Measurements from ENCODE around the gene LRRC10B.

The LRRC10B gene

DNA sequence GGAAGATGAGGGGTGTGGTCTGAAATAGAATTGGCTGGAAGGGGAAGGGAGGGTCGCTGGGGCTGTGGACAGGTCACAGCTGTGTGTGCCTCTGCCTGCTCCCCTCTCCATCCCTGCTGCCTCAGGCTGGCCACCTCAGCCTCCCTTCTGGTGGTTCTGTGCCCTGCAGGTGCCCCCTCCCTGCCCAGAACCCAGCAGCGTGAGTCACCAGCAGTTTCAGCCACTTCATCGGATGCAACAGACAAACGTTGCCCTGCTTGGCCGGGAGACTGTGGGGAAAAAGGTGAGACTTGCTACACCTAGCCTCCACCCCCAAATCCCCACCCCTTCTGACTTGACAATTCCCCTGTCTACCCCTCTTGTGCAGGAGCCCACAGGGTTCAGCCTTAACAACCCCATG, 21.8 kb upstream of the LRRC10B start:
- no peak for DNase-seq (ENCODE audit: low spot score)

DNA sequence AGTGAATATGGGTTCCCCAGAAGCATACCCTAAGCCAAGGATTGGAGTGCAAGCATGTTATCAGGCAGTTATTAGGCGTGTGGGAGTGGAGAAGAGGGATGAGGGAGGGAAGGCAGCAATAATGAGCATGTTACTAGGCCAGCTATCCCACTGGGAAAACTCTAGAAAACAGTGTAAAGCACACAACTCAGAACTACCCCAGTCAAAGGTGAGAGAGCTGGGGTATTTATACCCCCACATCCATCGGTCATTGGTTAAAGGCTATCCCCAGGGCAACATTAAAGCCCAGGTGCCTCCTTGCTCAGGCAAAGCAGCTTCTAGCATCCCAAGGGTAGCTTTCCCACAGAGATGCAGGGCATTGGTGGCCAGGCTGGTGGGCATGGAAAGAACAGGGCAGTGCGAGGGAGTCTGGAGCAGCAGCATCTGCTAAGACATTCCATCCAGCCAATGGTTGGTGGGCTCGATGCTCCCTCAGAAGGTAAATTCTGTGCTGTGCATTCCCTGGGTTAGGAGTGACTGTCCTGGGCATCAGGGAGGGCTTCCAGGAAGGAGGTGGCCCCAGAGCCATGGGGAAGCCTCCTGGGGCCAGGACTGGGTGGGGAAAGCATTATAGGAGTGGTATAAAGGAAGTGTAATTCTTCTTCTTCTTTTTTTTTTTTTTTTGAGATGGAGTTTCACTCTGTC, 21.1 kb upstream of the LRRC10B start:
- no peak for DNase-seq (ENCODE audit: low spot score)

DNA sequence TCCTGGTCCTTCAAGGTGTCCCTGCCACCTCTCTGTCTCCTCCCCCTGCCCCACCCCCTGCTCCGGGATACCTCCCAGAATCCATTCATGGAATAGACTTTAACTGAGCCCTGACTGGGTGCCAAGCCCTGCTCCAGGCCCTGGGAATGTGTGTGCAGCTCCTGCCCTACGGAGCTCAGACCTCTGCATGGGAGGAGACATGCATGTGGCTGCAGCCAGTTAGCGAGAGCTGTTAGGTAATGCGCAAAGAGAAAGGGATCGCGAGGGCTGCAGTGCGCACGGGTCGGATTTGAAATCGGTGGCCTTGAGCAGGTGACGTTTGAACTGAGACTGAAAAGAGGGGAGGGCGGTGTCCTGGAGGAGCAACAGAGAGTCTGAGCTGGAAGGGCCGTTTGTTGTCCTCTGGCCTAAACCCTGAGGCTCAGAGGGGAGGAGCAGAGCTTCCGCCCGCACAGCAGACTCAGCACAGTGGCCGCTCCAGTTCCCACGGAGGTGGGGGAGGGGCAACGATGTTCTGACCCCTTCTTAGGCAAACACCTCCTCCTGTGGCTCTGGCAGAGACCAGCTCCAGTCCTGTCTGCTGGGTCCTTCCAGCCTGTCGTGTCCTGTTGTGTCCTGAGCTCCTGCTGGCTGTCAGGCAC, 19.8 kb upstream of the LRRC10B start:
- no peak for DNase-seq (ENCODE audit: low spot score)

DNA sequence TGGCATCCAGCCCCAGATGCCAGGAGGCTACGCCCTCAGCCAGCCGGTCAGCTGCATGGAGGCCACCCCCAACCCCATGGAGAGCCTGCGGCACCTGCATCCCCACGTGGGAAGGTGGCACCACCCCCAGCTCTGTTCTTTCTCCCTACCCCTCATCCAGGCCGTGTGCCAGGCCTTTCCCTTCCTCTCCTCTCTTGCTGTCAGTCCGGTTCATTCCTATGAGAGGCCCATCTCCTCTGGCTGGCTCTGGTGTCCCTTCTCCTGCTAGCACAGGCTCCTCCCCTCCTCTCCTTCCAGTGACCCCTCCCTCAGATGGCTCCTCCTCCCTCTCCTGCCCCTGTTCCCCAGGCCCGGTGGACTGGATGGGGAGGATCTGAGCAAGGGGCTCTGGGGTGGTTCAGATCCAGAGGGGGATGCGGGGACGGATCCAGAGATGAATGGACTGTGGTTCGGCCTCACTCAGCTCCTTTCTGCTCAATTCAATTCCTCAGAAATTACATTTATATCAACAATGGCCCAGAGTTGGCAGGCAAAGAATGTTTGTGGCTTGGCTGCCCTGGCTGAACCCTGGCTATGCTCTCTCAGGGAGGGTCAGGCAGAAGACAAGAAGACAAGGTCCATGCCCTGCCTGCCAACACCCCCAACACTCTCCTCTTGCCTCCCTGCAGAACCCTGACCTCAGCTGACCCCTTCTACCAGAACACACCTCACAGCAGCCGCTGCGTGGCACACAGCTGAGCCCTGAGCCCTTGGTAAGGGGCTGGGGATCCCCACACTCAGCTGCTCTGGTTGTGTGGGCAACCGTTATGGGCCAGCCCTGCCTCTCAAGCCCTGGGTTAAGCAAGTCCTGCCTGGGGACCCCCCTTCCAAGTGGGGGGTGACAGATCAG, 18.5 kb upstream of the LRRC10B start:
- no peak for DNase-seq (ENCODE audit: low spot score)

DNA sequence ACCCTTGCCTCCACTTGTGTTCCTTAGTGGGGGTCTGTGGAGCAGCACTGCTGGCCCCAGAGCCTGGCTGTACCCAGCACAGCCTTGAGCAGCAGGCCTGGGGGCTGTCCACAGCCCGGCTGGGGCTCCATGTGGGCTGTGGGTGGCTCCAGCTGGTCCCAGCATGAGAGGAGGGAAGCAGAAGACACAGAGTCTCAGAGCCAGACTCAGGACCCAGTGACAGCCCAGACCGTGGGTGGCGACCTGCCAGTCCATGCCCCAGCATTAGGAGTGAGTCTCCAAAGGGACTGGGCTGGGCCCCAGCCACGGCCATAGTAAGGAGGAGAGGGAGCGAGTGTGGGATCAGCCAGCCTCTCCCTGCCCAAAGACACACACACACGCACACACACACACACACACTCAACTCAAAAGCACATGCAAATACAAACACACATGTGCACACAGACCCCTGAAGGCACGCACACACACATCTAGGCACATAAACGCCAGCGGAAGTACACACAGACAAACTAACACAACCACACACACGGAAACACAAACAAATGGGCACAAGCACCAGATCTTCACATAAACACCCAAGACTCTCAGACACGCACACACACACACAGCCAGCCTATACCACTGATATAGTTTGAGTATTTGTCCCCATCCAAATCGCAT, 16.7 kb upstream of the LRRC10B start:
- no peak for DNase-seq (ENCODE audit: low spot score)

DNA sequence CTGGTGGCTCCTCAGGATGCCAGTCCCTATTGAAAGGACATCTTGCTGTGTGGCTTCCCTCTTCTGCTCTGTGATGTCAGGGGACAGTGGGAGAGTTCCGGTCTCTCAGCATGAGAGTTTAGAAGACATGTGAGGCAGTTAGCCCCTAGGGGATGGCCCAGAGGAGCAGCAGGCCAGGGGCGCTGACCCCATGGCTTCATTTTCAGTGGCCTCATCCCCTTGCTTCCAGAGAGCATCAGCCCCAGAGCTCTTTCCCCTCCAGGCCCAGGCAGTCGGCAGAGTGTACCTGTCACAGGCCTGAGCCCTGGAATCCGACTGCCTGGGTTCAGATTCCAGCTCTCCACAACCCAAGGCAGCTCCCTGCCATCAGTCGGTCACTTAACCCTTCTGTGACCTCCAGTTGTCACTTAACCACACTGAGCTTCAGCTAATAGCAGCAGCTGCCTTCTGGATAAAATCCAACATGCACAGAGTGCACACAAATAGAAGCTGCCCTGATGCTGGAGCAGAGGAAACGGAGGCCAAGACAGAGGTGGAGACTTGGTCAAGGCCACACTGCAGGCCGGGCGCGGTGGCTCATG, 14.1 kb upstream of the LRRC10B start:
- DNase-seq (ENCODE audit: low spot score), result no peak

DNA sequence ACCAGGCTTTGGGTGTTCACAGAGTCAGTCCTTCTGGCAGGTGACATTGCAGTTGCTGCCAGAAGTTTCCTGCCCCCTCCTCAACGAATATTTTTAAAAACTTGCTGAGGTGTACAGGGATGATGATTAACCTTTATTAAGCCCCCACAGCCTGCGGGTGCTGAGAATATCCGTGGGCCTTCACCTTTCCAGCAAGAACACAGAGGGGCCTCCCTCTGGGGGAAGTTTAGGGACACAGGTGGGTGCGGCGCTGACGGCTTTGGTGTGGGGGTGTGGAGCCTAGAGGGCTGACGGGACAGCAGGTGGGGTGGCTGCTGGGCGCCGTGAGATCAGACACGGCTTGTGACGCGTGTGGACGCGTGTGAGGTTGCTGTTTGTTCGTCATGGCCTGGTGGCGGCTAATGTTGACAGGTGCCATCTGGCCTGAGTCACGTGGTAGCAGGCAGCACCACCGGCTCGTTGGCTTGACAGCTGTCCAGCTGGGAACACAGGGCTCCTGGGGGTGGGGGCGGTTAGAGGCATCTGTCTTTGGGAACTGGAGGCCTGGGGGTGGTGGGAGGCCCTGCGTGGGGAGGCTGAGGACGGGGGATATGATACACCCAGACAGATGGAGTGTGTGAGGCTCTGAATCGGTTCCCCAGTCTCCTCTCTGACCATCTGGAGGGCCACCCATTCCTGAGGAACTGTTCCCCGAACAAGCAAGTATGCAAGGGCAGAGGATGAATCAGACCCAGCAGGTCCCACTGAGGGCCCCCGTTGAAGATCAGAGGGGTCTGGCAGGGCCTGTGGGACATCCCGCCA, 12.5 kb upstream of the LRRC10B start:
- DNase-seq (ENCODE audit: low spot score), result no peak

DNA sequence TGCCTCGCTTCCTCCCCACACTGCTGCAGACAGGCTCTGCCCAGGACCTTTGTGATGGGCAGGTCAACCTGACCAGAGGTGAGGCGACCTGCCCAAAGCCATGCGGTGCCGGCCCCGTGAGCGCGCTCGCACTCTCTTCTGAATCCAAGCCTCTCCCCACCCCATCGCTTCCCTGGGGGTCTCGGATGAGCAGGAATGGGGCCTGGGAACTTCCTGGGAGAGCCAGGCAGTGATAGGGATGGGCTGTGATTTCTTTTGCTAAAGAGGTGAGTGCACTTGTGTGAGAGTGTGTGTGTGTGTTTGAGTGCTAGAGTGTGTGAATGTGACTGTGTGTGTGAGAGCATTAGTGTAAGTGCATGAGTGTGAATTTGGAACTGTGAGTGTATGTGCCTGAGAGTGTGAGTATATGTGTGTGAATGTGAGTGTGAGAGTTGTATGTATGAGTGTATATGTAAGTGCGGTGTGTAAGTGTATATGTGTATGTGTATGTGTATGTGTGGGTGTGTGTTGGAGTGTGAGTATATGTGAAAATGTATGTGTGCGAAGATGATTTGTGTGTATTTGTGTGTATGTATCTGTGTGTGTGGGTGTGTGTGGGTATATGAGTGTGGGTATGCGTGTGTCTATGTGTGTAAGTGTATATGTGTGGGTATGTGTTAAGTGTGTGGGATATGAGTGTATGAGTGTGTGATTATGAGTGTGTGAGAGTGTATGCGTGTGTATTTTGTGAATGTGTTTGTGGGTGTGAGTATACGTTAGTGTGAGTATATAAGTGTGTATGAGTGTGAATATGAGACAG, 11.7 kb upstream of the LRRC10B start:
- DNase-seq (ENCODE audit: low spot score), result no peak

DNA sequence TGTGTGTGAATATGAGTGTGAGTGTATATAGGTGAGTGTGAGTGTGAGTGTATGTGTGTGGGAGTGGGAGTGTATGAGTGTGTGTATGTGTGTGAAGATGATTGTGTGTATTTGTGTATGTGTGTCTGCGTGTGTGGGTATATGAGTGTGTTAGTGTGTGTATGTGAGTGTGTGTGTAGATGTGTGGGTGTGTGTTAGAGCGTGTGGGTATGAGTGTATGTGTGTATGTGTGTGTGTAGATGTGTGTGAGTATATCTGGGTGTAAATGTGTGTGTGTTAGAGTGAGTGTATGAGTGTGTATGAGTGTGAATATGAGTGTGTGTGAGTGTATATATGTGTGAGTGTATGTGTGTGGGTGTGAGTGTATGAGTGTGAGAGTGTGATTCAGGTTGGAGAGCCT, 11.1 kb upstream of the LRRC10B start:
- DNase-seq (ENCODE audit: low spot score), result no peak

DNA sequence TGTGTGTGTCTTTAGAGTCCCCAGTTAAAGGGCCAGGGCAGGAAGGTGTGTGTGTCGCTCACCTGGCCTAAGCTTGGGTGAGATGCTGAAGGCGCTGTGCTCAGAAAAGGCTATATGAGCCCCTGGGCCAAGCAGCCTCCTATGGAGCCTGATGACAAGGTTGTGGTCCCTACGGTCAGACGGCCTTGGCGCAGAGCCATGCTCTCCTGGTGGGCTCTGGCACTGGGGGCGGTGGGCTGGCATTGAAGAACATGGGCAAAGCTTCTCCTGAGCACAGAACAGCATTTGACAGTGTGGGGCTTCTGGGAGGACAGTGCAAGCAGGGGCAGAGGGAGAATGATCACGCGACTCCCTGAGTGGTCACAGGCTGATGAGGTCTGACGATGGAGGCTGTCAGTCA, 10.7 kb upstream of the LRRC10B start:
- DNase-seq (ENCODE audit: low spot score), result no peak

DNA sequence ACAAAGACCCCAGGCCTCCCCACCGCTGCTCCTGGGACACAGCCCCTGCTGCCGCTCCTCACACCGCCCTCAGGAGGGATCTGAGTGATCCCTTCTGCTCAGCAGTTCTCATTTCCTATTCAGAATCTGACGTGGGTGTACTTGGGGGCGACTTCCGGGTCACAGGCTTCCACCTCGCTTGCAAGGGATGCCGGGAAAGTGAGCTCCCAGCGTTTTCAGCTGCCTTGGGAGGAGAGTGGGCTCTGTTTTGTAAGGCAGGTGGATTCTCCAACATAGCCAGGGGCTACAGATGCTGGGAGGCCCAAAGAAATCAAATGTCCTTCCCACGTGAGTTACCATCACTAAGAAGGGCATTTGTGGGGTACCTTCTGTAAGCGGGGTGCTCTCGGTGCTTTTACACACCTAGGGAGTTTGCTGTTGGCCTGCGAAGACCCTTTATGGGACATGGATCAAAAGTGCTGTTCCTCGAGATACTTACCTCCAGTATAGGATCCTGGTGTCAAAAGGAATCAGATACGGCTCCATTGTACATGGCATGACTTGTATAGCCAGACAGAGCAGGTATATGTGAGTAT, 9.7 kb upstream of the LRRC10B start:
- no peak for DNase-seq (ENCODE audit: low spot score)

DNA sequence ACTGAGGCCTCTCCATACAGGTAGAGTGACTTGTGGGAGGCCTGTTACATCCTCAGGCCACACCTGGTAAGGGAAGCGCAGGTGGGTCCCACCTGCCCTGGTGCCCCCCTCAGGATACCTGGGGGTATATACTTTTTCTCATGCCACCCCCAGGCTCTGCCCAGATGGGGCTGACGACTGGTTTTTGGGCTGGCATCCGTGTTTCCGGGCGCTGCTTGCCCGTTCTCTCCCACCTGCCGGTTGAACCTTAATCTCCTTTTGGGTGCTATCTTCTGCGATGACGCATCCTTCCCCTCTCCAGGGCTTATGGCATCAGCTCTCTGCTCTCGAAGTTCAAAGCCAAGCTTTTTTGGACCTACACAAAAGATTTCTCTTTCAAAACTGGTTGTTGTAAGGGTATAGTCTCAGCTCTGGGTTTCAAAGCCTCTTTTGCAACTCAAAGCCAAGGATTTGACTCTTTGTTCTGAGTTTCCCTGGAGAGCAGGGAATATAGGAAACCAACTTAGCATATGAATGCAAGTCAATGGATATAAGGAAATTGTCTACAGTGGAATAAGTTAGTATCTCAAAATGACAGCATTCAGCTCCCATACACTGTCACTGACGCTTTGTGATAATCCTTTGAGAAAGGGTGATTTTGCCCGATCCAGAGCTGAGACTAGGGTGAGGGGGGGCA, 8.6 kb upstream of the LRRC10B start:
- DNase-seq (ENCODE audit: low spot score), result no peak

DNA sequence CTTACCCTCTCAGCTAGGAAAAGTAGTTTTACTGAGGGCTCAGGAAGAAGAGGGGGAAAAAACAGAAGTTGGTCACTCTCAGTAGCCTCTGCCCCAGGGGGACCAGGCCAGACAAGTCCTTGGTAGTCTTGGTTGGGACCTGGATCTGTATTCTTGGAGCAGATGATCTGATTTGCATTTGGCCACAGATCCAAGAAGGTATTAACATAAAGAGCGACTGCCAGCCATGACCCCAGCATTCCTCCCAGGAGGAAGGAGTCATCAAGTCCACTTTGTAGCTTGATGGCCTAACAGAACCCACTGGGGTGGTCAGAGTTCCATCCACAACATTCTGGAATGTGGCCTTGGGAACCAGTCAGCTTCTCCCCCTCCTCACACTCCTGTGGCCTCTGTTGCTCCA, 6.0 kb upstream of the LRRC10B start:
- DNase-seq (ENCODE audit: low spot score), result no peak

DNA sequence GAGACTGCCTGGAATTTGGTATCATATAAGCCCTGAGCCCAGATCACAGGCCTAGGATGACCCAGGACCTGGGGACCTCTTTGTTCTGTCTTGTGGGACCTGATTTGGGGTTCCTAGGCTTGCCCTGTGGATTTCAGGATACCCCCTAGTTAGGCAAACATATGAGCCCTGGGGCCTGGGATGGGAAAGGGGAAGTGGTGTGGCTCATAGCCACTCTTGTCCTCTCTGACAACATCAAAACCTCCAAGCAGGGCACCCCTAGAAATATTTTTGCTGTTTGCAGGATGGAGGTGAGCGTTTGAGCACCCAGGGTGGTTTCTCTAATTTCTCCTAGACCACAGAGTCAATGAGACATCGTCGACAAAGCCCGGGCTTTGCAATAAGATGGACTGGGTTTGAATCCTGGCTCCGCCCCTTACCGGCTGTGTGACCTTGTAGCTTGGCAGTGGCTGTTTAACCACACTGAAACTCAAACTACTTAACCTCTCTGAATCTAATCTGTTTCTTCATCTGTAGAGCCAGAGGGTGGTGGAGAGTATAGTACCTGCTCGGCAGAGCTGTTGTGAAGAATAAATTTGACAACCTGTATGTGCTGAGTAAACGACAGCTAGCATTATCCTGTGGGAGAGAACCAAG, 5.3 kb upstream of the LRRC10B start:
- DNase-seq (ENCODE audit: low spot score), result no peak

DNA sequence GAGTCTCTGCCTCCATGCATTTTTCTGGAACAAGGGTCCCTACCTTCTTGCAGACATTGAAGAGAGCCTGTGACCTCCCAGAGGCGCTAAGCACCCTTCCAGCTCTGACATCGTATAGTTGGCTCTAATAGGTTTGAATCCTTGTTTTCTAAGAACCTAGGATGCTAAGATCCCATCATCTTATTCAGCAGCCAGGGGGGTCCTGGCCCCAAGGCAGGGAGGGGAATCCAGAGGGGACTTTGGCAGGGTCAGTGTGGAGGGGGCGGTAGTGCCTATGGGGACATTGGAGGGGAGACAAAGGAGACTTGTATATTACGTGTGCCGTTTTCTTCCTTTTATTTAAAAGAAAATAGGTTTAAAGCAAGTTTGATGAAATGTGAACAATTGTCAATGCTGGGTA, 3.4 kb upstream of the LRRC10B start:
- DNase-seq (ENCODE audit: low spot score), result no peak

DNA sequence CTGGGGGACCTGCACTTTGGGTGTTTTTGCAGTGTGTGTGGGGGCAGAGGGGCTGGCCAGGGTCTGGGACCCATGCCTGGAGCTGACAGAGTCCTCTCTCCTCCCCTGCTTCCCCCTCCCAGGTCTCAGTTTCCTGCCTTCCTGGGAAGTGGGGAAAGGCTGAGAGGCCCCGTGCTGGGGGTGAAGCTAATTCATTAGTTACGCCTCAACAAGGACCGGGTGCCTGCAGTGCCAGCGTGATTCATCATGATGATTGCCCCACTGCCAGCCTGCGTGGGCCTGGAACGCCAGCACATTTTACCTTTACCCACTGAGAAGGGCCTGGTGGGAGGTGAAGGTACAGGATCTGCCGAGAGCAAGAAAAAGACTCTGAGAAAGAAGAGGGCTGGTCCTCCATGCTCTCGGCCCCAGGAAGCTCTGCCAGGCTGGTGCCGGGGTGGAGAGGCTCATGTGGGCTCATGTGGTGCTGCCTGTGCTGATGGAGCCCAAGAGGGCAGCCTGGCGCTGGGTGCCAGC, 2.9 kb upstream of the LRRC10B start:
- DNase-seq (ENCODE audit: low spot score), result no peak

DNA sequence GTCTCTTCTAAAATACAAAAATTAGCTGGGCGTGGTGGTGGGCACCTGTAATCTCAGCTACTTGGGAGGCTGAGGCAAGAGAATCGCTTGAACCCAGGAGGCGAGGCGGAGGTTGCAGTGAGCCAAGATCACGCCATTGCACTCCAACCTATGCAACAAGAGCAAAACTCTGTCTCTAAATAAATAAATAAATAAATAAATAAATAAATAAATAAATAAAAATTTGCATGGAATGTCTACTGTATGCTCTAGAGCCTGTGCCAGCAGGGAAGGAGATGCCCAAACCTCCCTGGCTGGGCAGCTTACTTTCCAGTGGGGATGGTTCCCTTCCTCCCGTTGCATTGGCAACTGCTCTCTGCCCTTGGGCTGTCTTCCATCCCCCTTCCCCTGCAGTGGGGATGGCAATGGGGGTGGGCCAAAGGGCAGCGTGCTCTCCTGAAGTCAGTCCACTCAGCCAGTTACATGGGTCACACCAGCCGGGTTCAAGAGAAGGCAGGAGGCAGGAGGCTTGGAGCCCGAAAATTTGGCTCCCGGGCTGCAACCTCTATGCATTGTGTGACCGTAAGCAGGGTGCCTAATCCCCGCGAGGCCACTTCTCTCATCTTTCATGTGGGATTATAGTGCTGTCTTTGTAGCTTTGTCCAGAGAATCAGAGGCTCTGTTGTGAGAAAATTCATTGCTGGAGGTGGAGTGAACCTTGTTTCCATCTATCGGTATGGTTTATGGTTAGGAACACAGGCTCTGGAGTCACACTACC, 1.4 kb upstream of the LRRC10B start:
- DNase-seq (ENCODE audit: low spot score), result no peak
